Activated CD8-positive, alpha-beta T cell treated with anti-CD3 and anti-CD28 coated beads for 36 hours (primary cell): ENCODE results near the gene IL21R. TPM values are rescaled to one million over a fixed set of nuclear protein-coding genes. Genes with fewer than 3 reads are reported as not detected.
A peak's percentile ranks its signal among the peaks of the same experiment; 100 is the strongest.

ENCODE experiments used
- ATAC-seq: fragments of 200-7000 bp; cut with Tn5 transposase; one replicate; pipeline ENCODE4 v1.10.0; 2021; ENCODE audit warnings: mild to moderate bottlenecking, moderate library complexity
- CTCF ChIA-PET: fragments of 350-600 bp; sonication (Branson Sonifier 250); formaldehyde crosslinking; loops from one replicate; lab custom pipeline; 2021; ENCODE audit warnings: antibody characterized with exemption; lab: Charles Lee
- POLR2A ChIA-PET: fragments of 350-600 bp; sonication (Branson Sonifier 250); formaldehyde crosslinking; loops from one replicate; lab custom pipeline; 2021; ENCODE audit warnings: antibody characterized with exemption; lab: Charles Lee
- DNase-seq: peaks from one replicate; pipeline ENCODE4 v3.0.0-alpha.2; 2020
- H3K27ac Mint-ChIP-seq: one replicate; pipeline ENCODE4 v1.8.0; 2021; ENCODE audit warnings: mild to moderate bottlenecking, mixed read lengths
- H3K27me3 Mint-ChIP-seq: one replicate; pipeline ENCODE4 v1.8.0; 2021; ENCODE audit warnings: mixed read lengths
- H3K36me3 Mint-ChIP-seq: one replicate; pipeline ENCODE4 v1.8.0; 2021; ENCODE audit warnings: low read depth, mixed read lengths
- H3K4me1 Mint-ChIP-seq: one replicate; pipeline ENCODE4 v1.8.0; 2021; ENCODE audit warnings: low read depth, mixed read lengths
- H3K4me3 Mint-ChIP-seq: one replicate; pipeline ENCODE4 v1.8.0; 2021; ENCODE audit warnings: mild to moderate bottlenecking, moderate library complexity, mixed read lengths
- H3K9me3 Mint-ChIP-seq: one replicate; pipeline ENCODE4 v1.8.0; 2021; ENCODE audit warnings: mixed read lengths
- intact Hi-C: fragments of 100-400 bp; cut with micrococcal nuclease; formaldehyde crosslinking; loops from one replicate; pipeline ENCODE4 v1.10.0; 2022
- total RNA-seq, 2 experiments: library from RNA; stranded (reverse); gene quantifications; one replicate each; pipeline ENCODE4 v1.2.3, GENCODE V29; 2021
- TF ChIP-seq, protein P1 (sequence below): fragments of 200-600 bp; IDR thresholded peaks from one replicate; pipeline ENCODE4 v1.8.0; 2022; ENCODE audit warnings: antibody characterized with exemption, mild to moderate bottlenecking

Gene IL21R
- total RNA-seq, 2 experiments from 2014 or later = 95.6 to 97.2 TPM

DNA sequence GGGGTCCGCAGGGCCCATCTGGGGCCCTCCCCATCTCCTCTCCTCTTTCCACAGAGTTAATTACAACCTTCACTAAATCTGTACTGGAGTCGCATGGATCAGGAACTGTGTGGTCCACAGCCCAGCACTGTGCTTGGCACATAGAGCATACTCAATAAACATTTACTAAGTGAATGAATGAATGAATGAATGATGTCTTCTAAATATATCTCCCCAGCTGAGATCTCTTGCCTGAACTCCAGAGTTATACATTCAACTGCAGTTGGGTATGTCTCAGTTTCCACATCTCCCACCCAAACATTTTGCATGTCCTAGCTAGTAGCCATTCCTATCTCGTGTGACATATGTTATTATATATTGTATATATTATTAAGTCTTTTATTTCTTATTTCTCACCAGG lies 28.7 kb upstream of the IL21R start:
- intact Hi-C loops = loop anchor here (5.0 kb wide), 1 partner anchor 79 kb away; no protein-coding TSS in a partner anchor
- H3K27ac Mint-ChIP-seq = no peak overlapping the region
- DNase-seq = no peak
- no peak for ATAC-seq
- no peaks in the 10 kb centered on the region for H3K27me3 Mint-ChIP-seq
- peaks cover 19% of the 10 kb centered on the region for H3K9me3 Mint-ChIP-seq
- H3K4me3 Mint-ChIP-seq = no peak overlapping the region
- H3K4me1 Mint-ChIP-seq = peaks cover 48% of the 10 kb centered on the region
- ChIA-PET POLR2A (interaction anchor here (0.9 to 4.1 kb wide), 5 partner anchors 31 to 203 kb away, joined by 3 to 49 read pairs (median 4); partner anchors contain the start of gene IL21R), CTCF (interaction anchor here (1.0 to 8.7 kb wide), 7 partner anchors 31 to 281 kb away, joined by 3 to 92 read pairs (median 4); partner anchors contain the start of gene IL21R)
- peaks cover 23% of the 10 kb centered on the region for H3K36me3 Mint-ChIP-seq
- TF ChIP-seq, protein P1, sequence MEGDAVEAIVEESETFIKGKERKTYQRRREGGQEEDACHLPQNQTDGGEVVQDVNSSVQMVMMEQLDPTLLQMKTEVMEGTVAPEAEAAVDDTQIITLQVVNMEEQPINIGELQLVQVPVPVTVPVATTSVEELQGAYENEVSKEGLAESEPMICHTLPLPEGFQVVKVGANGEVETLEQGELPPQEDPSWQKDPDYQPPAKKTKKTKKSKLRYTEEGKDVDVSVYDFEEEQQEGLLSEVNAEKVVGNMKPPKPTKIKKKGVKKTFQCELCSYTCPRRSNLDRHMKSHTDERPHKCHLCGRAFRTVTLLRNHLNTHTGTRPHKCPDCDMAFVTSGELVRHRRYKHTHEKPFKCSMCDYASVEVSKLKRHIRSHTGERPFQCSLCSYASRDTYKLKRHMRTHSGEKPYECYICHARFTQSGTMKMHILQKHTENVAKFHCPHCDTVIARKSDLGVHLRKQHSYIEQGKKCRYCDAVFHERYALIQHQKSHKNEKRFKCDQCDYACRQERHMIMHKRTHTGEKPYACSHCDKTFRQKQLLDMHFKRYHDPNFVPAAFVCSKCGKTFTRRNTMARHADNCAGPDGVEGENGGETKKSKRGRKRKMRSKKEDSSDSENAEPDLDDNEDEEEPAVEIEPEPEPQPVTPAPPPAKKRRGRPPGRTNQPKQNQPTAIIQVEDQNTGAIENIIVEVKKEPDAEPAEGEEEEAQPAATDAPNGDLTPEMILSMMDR = no peak

- peak; percentile 32 for DNase-seq
- H3K27me3 Mint-ChIP-seq = no peaks in the 10 kb centered on the region
- POLR2A ChIA-PET = interaction anchor here (0.6 to 9.3 kb wide), 7 partner anchors 9 to 90 kb away, joined by 3 to 145 read pairs (median 4); partner anchors contain the start of gene IL21R
These were observed 27.7 kb upstream of the IL21R start for GRCh38 chr16:27374221-27374803.

GRCh38 chr16:27374804-27375425 lies 27.1 kb upstream of the IL21R start:
- Mint-ChIP-seq H3K9me3 (peaks cover 15% of the 10 kb centered on the region), H3K27me3 (no peaks in the 10 kb centered on the region), H3K4me3 (no peak overlapping the region), H3K4me1 (peaks cover 41% of the 10 kb centered on the region), H3K27ac (no peak overlapping the region), H3K36me3 (peaks cover 17% of the 10 kb centered on the region)
- peak; percentile 47 for ATAC-seq
- ChIA-PET CTCF (interaction anchor here (0.7 to 4.9 kb wide), 20 partner anchors 7 to 220 kb away, joined by 3 to 38 read pairs (median 5); partner anchors contain the start of gene IL21R), POLR2A (interaction anchor here (0.6 to 9.3 kb wide), 10 partner anchors 13 to 140 kb away, joined by 3 to 145 read pairs (median 3); partner anchors contain the start of gene IL21R)
- intact Hi-C loops = loop anchor here (5.0 kb wide), 1 partner anchor 77 kb away; no protein-coding TSS in a partner anchor
- TF ChIP-seq, protein P1 = peak; percentile 47
- DNase-seq = peak; percentile 73

More at GRCh38 chr16:27374221-27374803, 27.7 kb upstream of the IL21R start:
- no peak overlapping the region for H3K27ac Mint-ChIP-seq
- peaks cover 47% of the 10 kb centered on the region for H3K4me1 Mint-ChIP-seq
- intact Hi-C loops = loop anchor here (5.0 kb wide), 1 partner anchor 78 kb away; no protein-coding TSS in a partner anchor
- TF ChIP-seq, protein P1 = no peak
- no peak overlapping the region for H3K4me3 Mint-ChIP-seq
- peaks cover 23% of the 10 kb centered on the region for H3K36me3 Mint-ChIP-seq
- CTCF ChIA-PET = interaction anchor here (0.7 to 4.9 kb wide), 14 partner anchors 8 to 219 kb away, joined by 3 to 38 read pairs (median 4); partner anchors contain the start of gene IL21R
- peaks cover 19% of the 10 kb centered on the region for H3K9me3 Mint-ChIP-seq
- peak; percentile 12 for ATAC-seq

DNA sequence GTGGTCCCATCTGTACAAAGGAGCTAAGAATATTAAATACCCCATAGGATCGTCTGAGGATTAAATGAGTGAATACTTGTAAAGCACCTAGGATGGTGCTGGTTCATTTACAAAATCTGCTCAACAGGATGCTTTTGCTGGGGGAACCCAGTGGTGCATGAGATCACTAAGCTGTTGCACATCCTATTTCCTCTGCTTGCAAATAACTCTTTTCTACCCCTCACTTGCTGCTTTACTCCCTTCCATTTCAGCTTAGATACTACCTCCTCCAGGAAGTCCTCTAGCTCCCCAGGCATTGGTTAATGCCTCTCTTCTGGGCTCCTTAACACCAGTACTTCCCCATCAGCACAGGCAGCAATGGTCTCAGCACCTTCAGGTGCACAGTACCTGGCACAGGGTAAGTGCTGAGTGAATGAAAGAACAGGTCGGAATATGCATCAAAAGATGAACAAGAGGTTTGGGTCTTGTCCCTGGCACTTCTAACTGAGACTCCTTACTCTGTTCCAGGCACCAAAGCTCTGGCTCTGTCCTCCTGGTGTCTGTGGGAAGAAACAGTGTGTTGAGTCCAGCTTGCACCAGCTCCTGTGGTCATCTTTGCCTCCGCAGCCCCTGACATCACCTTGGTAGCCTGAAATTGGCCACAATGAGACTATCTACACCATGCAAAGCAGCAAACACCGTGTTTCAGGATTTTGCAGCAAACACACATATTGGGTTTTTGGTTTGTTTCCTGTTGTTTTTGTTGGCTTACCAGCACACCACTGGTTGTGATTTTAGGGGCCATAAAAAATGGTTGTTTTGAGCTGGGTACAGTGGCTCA lies 24.1 kb upstream of the IL21R start:
- Mint-ChIP-seq H3K4me3 (peak overlapping the region; percentile 7), H3K4me1 (peaks cover 32% of the 10 kb centered on the region), H3K36me3 (no peaks in the 10 kb centered on the region), H3K27me3 (no peaks in the 10 kb centered on the region), H3K9me3 (no peaks in the 10 kb centered on the region), H3K27ac (peak overlapping the region; percentile 82)
- DNase-seq = peak; percentile 62
- CTCF ChIA-PET = interaction anchor here (0.9 to 1.9 kb wide), 8 partner anchors 10 to 199 kb away, joined by 3 to 10 read pairs (median 4); partner anchors contain the start of gene IL21R
- TF ChIP-seq, protein P1 = no peak
- intact Hi-C loops = loop anchor here (2.0 kb wide), 1 partner anchor 23 kb away; no protein-coding TSS in a partner anchor
- POLR2A ChIA-PET = interaction anchor here (0.6 to 9.3 kb wide), 7 partner anchors 8 to 1524 kb away, joined by 3 to 145 read pairs (median 4); partner anchors contain the start of gene IL21R
- peak; percentile 57 for ATAC-seq
